K562 (cell line): ENCODE results near the gene PPP6R3. TPM values are rescaled to one million over a fixed set of nuclear protein-coding genes. Genes with fewer than 3 reads are reported as not detected.
"Not testable (repeated sequence)": the region's sequence is repeated elsewhere in the genome, so short reads cannot be mapped to it uniquely, and the experiment has no call there.

ENCODE experiments used
- ATAC-seq: fragments of 200-7000 bp; cut with Tn5 transposase; 3 replicates; pipeline ENCODE4 v1.9.1; 2020; ENCODE audit warnings: moderate library complexity
- BruUV-seq: library from RNA; stranded (reverse); fragments of 400-500 nt; replicated peaks from 2 replicates; lab custom pipeline; 2021; lab: Mats Ljungman, UMichigan
- CTCF ChIA-PET: fragments of 300-600 bp; formaldehyde crosslinking; extraction: SDS; loops from one replicate; lab custom pipeline; 2021; ENCODE audit warnings: low intra/inter-chr PET ratio; lab: Yijun Ruan, JAX
- POLR2A ChIA-PET: fragments of 300-600, 350-650 bp; sonication (Branson Sonifier 250); formaldehyde crosslinking; extraction: SDS; loops from one replicate; lab custom pipeline; 2021; ENCODE audit warnings: antibody characterized with exemption, inconsistent platforms; lab: Yijun Ruan, JAX
- DNase-seq, 4 experiments: peaks; one replicate each; pipeline versions ENCODE4 v3.0.0 to v3.0.0-alpha.2; 2011 to 2018; ENCODE audit warnings: low spot score in 3 of 4, mixed read lengths in 3 of 4; ENCODE audit errors: extremely low read depth in 1 of 4
- FAIRE-seq: peaks from 2 replicates; lab custom pipeline; 2011; peaks lifted over from hg19 to GRCh38; lab: Jason Lieb, UNC
- H2AFZ ChIP-seq: 2 replicates; pipeline ENCODE4 v1.6.0; 2011; ENCODE audit warnings: low read depth, low read length, control low read depth, inconsistent platforms
- H3K27ac ChIP-seq: fragments of 200-600 bp; 3 replicates; pipeline ENCODE4 v1.8.0; 2011; ENCODE audit warnings: low read depth, mild to moderate bottlenecking, control low read depth, inconsistent platforms, low read length, moderate library complexity, mixed read lengths; ENCODE audit errors: extremely low read depth
- H3K27me3 ChIP-seq, 2 experiments: fragments of 300-600 bp in 1 of 2; 2 replicates in 1 of 2; 3 replicates in 1 of 2; pipeline versions ENCODE4 v1.6.0 to v1.8.0; 2011; ENCODE audit warnings: inconsistent platforms in 2 of 2, low read length in 2 of 2, mild to moderate bottlenecking in 1 of 2, mixed read lengths in 1 of 2, moderate library complexity in 1 of 2; ENCODE audit not compliant: control insufficient read depth in 2 of 2, insufficient read depth in 2 of 2
- H3K36me3 ChIP-seq: fragments of 300-600 bp; 3 replicates; pipeline ENCODE4 v1.8.0; 2011; ENCODE audit warnings: mild to moderate bottlenecking, low read length, inconsistent platforms; ENCODE audit not compliant: control insufficient read depth, insufficient read depth
- H3K4me1 ChIP-seq, 2 experiments: fragments of 200-600 bp in 1 of 2; replicated peaks in 1 of 2; 2 replicates in 1 of 2; 3 replicates in 1 of 2; pipeline versions ENCODE4 v1.5.1 to v1.8.0; 2011; ENCODE audit warnings: inconsistent platforms in 2 of 2, low read length in 2 of 2, mild to moderate bottlenecking in 1 of 2, mixed read lengths in 1 of 2, moderate library complexity in 1 of 2; ENCODE audit not compliant: control insufficient read depth in 2 of 2, insufficient read depth in 2 of 2
- H3K4me2 ChIP-seq: 2 replicates; pipeline ENCODE4 v1.6.1; 2011; ENCODE audit warnings: low read length, control low read depth, inconsistent platforms, mixed read lengths; ENCODE audit not compliant: insufficient read depth
- H3K4me3 ChIP-seq: fragments of 200-600 bp; sonication (generic), shearing (Covaris generic); 2 replicates; pipeline ENCODE4 v1.5.1; 2016; ENCODE audit warnings: control low read depth, inconsistent platforms
- H3K79me2 ChIP-seq: fragments of 200-600 bp; 3 replicates; pipeline ENCODE4 v1.8.0; 2011; ENCODE audit warnings: low read length, inconsistent platforms; ENCODE audit not compliant: control insufficient read depth, insufficient read depth
- H3K9ac ChIP-seq, 2 experiments: 2 replicates each; pipeline versions ENCODE4 v1.6.0 to v1.6.1; 2011; ENCODE audit warnings: low read depth in 2 of 2, low read length in 2 of 2, control low read depth in 1 of 2, inconsistent platforms in 1 of 2, mild to moderate bottlenecking in 1 of 2, mixed read lengths in 1 of 2; ENCODE audit not compliant: insufficient read depth in 1 of 2
- H3K9me1 ChIP-seq: one replicate; pipeline ENCODE4 v1.6.0; 2011; ENCODE audit warnings: inconsistent platforms, mild to moderate bottlenecking, low read length, moderate library complexity; ENCODE audit not compliant: control insufficient read depth, insufficient read depth
- H3K9me3 ChIP-seq: replicated peaks from 2 replicates; pipeline ENCODE4 v1.5.1; 2011; ENCODE audit warnings: low read depth, low read length, inconsistent platforms; ENCODE audit not compliant: control insufficient read depth, insufficient read depth
- H4K20me1 ChIP-seq: replicated peaks from 2 replicates; pipeline ENCODE4 v1.6.1; 2011; ENCODE audit warnings: low read length, inconsistent platforms, mixed read lengths; ENCODE audit not compliant: control insufficient read depth, insufficient read depth
- ARID1B ChIP-seq: fragments of 450-650 bp; IDR thresholded peaks from 2 replicates; pipeline ENCODE4 v1.6.1; 2016; ENCODE audit warnings: antibody characterized with exemption, mild to moderate bottlenecking, inconsistent platforms
- CBFA2T2 ChIP-seq: fragments of 450-650 bp; conservative IDR thresholded peaks from 2 replicates; pipeline ENCODE4 v1.6.1; 2017; ENCODE audit warnings: mild to moderate bottlenecking
- CBFA2T3 ChIP-seq: fragments of 450-650 bp; IDR thresholded peaks from 2 replicates; pipeline ENCODE4 v1.6.1; 2017
- MTA2 ChIP-seq: fragments of 450-650 bp; IDR thresholded peaks from 2 replicates; pipeline ENCODE4 v1.6.1; 2016; ENCODE audit warnings: low read depth
- TAL1 ChIP-seq: fragments of 450-650 bp; IDR thresholded peaks from 2 replicates; pipeline ENCODE4 v1.6.1; 2016; ENCODE audit warnings: mild to moderate bottlenecking
- WGBS: fragments of 100-300 bp; shearing (Covaris generic); methylation state at CpG from one replicate; pipeline ENCODE4 v1.1.6; 2016; ENCODE audit warnings: low coverage, mixed read lengths; ENCODE audit not compliant: insufficient coverage; ENCODE audit errors: missing lambda C conversion rate; 5-methylcytosine and 5-hydroxymethylcytosine counted together
- in situ Hi-C: fragments of 300-500 bp; cut with MboI; formaldehyde crosslinking; loops from 4 replicates; pipeline ENCODE4 v1.15.0; 2018; ENCODE audit warnings: inconsistent platforms, mixed read lengths
- intact Hi-C: fragments of 100-400 bp; cut with micrococcal nuclease; formaldehyde crosslinking; loops from 2 replicates; pipeline ENCODE4 v1.14.2; 2022
- polyA plus RNA-seq, 8 experiments: library from polyadenylated mRNA; depleted of rRNA in 4 of 8; stranded (reverse) in 5 of 8; unstranded in 3 of 8; fragments of >200 nt; fragmentation: Nextera tagmentation in 2 of 8; fragmentation: Illumina TruSeq in 1 of 8; extraction: Ambion mirVana in 2 of 8; extraction: Trizol in 1 of 8; gene quantifications; 2 replicates each; pipeline versions ENCODE4 v1.2.1 to v1.2.3, GENCODE V29; 2011 to 2014; ENCODE audit warnings: inconsistent platforms in 1 of 8, missing spikeins in 1 of 8
- total RNA-seq, 7 experiments: library from RNA; depleted of rRNA in 6 of 7; stranded (reverse); fragments of >200 nt in 6 of 7; fragmentation: Illumina TruSeq in 2 of 7; extraction: Trizol in 2 of 7; gene quantifications; 2 replicates each; pipeline versions ENCODE4 v1.2.1 to v1.2.3, GENCODE V29; 2011 to 2021; ENCODE audit warnings: low replicate concordance in 1 of 7

PPP6R3 gene
- total and polyA plus RNA-seq, 9 of the 15 experiments (the other 6 are each of a cell fraction or from before 2014, with no cell fraction given): 20.3 to 117 (median 80.6) TPM

- H3K36me3 ChIP-seq, H3K4me1 ChIP-seq, POLR2A ChIA-PET, H3K27ac ChIP-seq, ATAC-seq, CTCF ChIA-PET, H2AFZ ChIP-seq, DNase-seq, H3K4me2 ChIP-seq, H3K27me3 ChIP-seq, H3K9me3 ChIP-seq, BruUV-seq, H3K9ac ChIP-seq, H4K20me1 ChIP-seq, FAIRE-seq, H3K79me2 ChIP-seq, H3K4me3 ChIP-seq, H3K9me1 ChIP-seq: not testable (repeated sequence)
- TF ChIP-seq ARID1B (peak; percentile 65), MTA2 (0 out of 2 replicates have a peak, but pooled peaks have one; percentile 12), CBFA2T3 (peak; percentile 68), TAL1 (peak; percentile 67), CBFA2T2 (peak; percentile 63)
- intact Hi-C loops (loop anchor here (5.0 to 10.0 kb wide), 3 partner anchors 233 to 1010 kb away; partner anchors contain the start of gene CCND1), in situ Hi-C loops (loop anchor here (25.0 kb wide), 1 partner anchor 1028 kb away; no protein-coding TSS in a partner anchor)
- 2% methylated on average over 7 of the region's 7 CpGs for WGBS
Measured at GRCh38 chr11:68634606-68635005, 174.1 kb downstream of the PPP6R3 start.

- H3K9me3 ChIP-seq, H3K4me2 ChIP-seq, POLR2A ChIA-PET, DNase-seq, H3K9ac ChIP-seq, H3K9me1 ChIP-seq, CTCF ChIA-PET, H3K27me3 ChIP-seq, FAIRE-seq, H3K4me1 ChIP-seq, ATAC-seq, H3K4me3 ChIP-seq, H3K79me2 ChIP-seq, H4K20me1 ChIP-seq, H3K27ac ChIP-seq, H3K36me3 ChIP-seq, H2AFZ ChIP-seq, BruUV-seq: not testable (repeated sequence)
- 11% methylated on average over 5 of the region's 7 CpGs for WGBS
- in situ Hi-C loops (loop anchor here (25.0 kb wide), 1 partner anchor 1027 kb away; no protein-coding TSS in a partner anchor), intact Hi-C loops (loop anchor here (10.0 kb wide), 1 partner anchor 1010 kb away; the partner anchor contains the start of gene CCND1)
Measured at GRCh38 chr11:68635172-68635571, 174.6 kb downstream of the PPP6R3 start.

GRCh38 chr11:68635883-68636282 lies 175.3 kb downstream of the PPP6R3 start:
- H3K9me3 ChIP-seq, H3K79me2 ChIP-seq, H3K4me2 ChIP-seq, ATAC-seq, FAIRE-seq, H3K9me1 ChIP-seq, H3K36me3 ChIP-seq, CTCF ChIA-PET, H3K4me1 ChIP-seq, H2AFZ ChIP-seq, POLR2A ChIA-PET, H3K27ac ChIP-seq, H3K4me3 ChIP-seq, H4K20me1 ChIP-seq, H3K9ac ChIP-seq, DNase-seq, BruUV-seq: not testable (repeated sequence)
- H3K27me3 ChIP-seq: peaks cover 10 to 17% of the 10 kb centered on the region in 2 experiments; a peak in 4 of 5 replicates
- intact Hi-C loops: loop anchor here (10.0 kb wide), 1 partner anchor 1009 kb away; the partner anchor contains the start of gene CCND1
- 16% methylated on average over 8 of the region's 10 CpGs for WGBS
- in situ Hi-C loops: loop anchor here (25.0 kb wide), 1 partner anchor 1026 kb away; no protein-coding TSS in a partner anchor
